H1 (cell line): Measurements from ENCODE around the gene TNP2. TPM values are rescaled to one million over a fixed set of nuclear protein-coding genes. Genes with fewer than 3 reads are reported as not detected.

Source experiments
- CTCF ChIA-PET: fragments of 300-600 bp; sonication (Branson Sonifier 250); formaldehyde crosslinking; loops from one replicate; lab custom pipeline; 2021; ENCODE audit not compliant: partially characterized antibody; lab: Charles Lee
- POLR2A ChIA-PET: fragments of 300-600 bp; sonication (Branson Sonifier 250); formaldehyde crosslinking; loops from one replicate; lab custom pipeline; 2021; ENCODE audit warnings: inconsistent platforms; ENCODE audit not compliant: partially characterized antibody; lab: Charles Lee
- DNase-seq, 2 experiments: peaks; one replicate each; pipeline versions ENCODE4 v3.0.0 to v3.0.0-alpha.2; 2010 to 2022; ENCODE audit warnings: low spot score in 2 of 2, low read depth in 1 of 2, mixed read lengths in 1 of 2
- FAIRE-seq: peaks from 2 replicates; lab custom pipeline; 2011; peaks lifted over from hg19 to GRCh38; lab: Jason Lieb, UNC
- H2AFZ ChIP-seq: 2 replicates; pipeline ENCODE4 v1.8.1; 2012; ENCODE audit warnings: low read length, inconsistent platforms
- H2AK5ac ChIP-seq: 2 replicates; pipeline ENCODE4 v1.6.1; 2013; ENCODE audit warnings: low read depth, low read length
- H2BK120ac ChIP-seq: replicated peaks from 2 replicates; pipeline ENCODE3; 2013; ENCODE audit warnings: low read depth, low read length, inconsistent platforms
- H2BK12ac ChIP-seq: 2 replicates; pipeline ENCODE4 v1.6.1; 2013; ENCODE audit warnings: low read depth, low read length
- H2BK15ac ChIP-seq: 2 replicates; pipeline ENCODE4 v1.6.1; 2013; ENCODE audit warnings: low read length
- H2BK20ac ChIP-seq: 2 replicates; pipeline ENCODE4 v1.6.1; 2013; ENCODE audit warnings: low read length
- H2BK5ac ChIP-seq: 2 replicates; pipeline ENCODE4 v1.6.1; 2013; ENCODE audit warnings: low read depth, low read length
- H3K14ac ChIP-seq: 2 replicates; pipeline ENCODE4 v1.6.1; 2013; ENCODE audit warnings: inconsistent platforms; ENCODE audit not compliant: insufficient read length
- H3K18ac ChIP-seq: 2 replicates; pipeline ENCODE4 v1.6.1; 2013; ENCODE audit warnings: low read length; ENCODE audit errors: extremely low read depth
- H3K23ac ChIP-seq: 2 replicates; pipeline ENCODE4 v1.6.1; 2013; ENCODE audit warnings: inconsistent platforms; ENCODE audit not compliant: insufficient read length
- H3K23me2 ChIP-seq: 2 replicates; pipeline ENCODE4 v1.6.1; 2013; ENCODE audit warnings: low read depth, low read length
- H3K27ac ChIP-seq: 2 replicates; pipeline ENCODE4 v1.6.1; 2011; ENCODE audit warnings: low read depth, low read length, inconsistent platforms
- H3K27me3 ChIP-seq, 4 experiments: replicated peaks in 1 of 4; 1 replicate in 1 of 4; 2 replicates in 3 of 4; pipeline versions ENCODE4 v1.6.1 to v1.8.1; 2011 to 2013; ENCODE audit warnings: low read length in 3 of 4, mild to moderate bottlenecking in 3 of 4, inconsistent platforms in 2 of 4, mixed read lengths in 2 of 4, moderate library complexity in 1 of 4; ENCODE audit not compliant: control insufficient read depth in 3 of 4, insufficient read depth in 3 of 4; ENCODE audit errors: extremely low read depth in 1 of 4
- H3K36me3 ChIP-seq, 4 experiments: 2 replicates each; pipeline versions ENCODE4 v1.6.1 to v1.8.1; 2011 to 2013; ENCODE audit warnings: mild to moderate bottlenecking in 4 of 4, low read length in 3 of 4, moderate library complexity in 2 of 4, control low read depth in 1 of 4, inconsistent platforms in 1 of 4; ENCODE audit not compliant: insufficient read depth in 4 of 4, control insufficient read depth in 2 of 4
- H3K4ac ChIP-seq: replicated peaks from 2 replicates; pipeline ENCODE3; 2013; ENCODE audit warnings: low read length, low read depth, mixed read lengths, inconsistent platforms; ENCODE audit not compliant: insufficient read length
- H3K4me1 ChIP-seq, 4 experiments: replicated peaks in 1 of 4; 1 replicate in 1 of 4; 2 replicates in 3 of 4; pipeline versions ENCODE4 v1.6.1 to v1.8.1; 2011 to 2013; ENCODE audit warnings: low read length in 3 of 4, inconsistent platforms in 2 of 4, mixed read lengths in 1 of 4; ENCODE audit not compliant: insufficient read depth in 4 of 4, control insufficient read depth in 3 of 4
- H3K4me2 ChIP-seq, 2 experiments: 2 replicates each; pipeline versions ENCODE4 v1.6.1 to v1.8.1; 2011 to 2013; ENCODE audit warnings: low read depth in 2 of 2, low read length in 2 of 2, control low read depth in 1 of 2, inconsistent platforms in 1 of 2, mild to moderate bottlenecking in 1 of 2; ENCODE audit not compliant: insufficient read depth in 1 of 2
- H3K4me3 ChIP-seq, 4 experiments: fragments of 200-600, 300-600 bp in 1 of 4; sonication (generic), shearing (Covaris generic), sonication (Bioruptor Twin) in 1 of 4; 2 replicates each; pipeline versions ENCODE4 v1.5.1 to v1.8.1; 2011 to 2016; ENCODE audit warnings: low read length in 4 of 4, low read depth in 3 of 4, control low read depth in 2 of 4, inconsistent platforms in 2 of 4, mild to moderate bottlenecking in 2 of 4, mixed read lengths in 1 of 4, moderate library complexity in 1 of 4; ENCODE audit not compliant: insufficient read depth in 2 of 4; ENCODE audit errors: extremely low read depth in 1 of 4
- H3K56ac ChIP-seq: replicated peaks from 2 replicates; pipeline ENCODE3; 2013; ENCODE audit warnings: low read depth, mild to moderate bottlenecking, mixed read lengths, low read length, inconsistent platforms; ENCODE audit not compliant: insufficient read length
- H3K79me1 ChIP-seq: 2 replicates; pipeline ENCODE4 v1.6.1; 2013; ENCODE audit warnings: low read depth, low read length, control low read depth
- H3K79me2 ChIP-seq, 2 experiments: 2 replicates each; pipeline versions ENCODE4 v1.6.1 to v1.8.1; 2012 to 2013; ENCODE audit warnings: low read length in 2 of 2, mild to moderate bottlenecking in 2 of 2, inconsistent platforms in 1 of 2; ENCODE audit not compliant: insufficient read depth in 2 of 2, control insufficient read depth in 1 of 2
- H3K9ac ChIP-seq, 4 experiments: replicated peaks in 1 of 4; 1 replicate in 1 of 4; 2 replicates in 3 of 4; pipeline versions ENCODE4 v1.6.1 to v1.8.1; 2011 to 2013; ENCODE audit warnings: low read depth in 3 of 4, low read length in 3 of 4, control low read depth in 2 of 4, mild to moderate bottlenecking in 2 of 4, moderate library complexity in 2 of 4, inconsistent platforms in 1 of 4; ENCODE audit errors: extremely low read depth in 1 of 4
- H3K9me3 ChIP-seq, 2 experiments: 2 replicates each; pipeline versions ENCODE4 v1.6.1 to v1.8.1; 2012 to 2013; ENCODE audit warnings: mild to moderate bottlenecking in 2 of 2, moderate library complexity in 2 of 2, control low read depth in 1 of 2, inconsistent platforms in 1 of 2, low read depth in 1 of 2, low read length in 1 of 2, mixed read lengths in 1 of 2; ENCODE audit not compliant: insufficient read depth in 2 of 2
- H4K20me1 ChIP-seq, 2 experiments: replicated peaks in 1 of 2; 2 replicates each; pipeline versions ENCODE3 to v1.8.1; 2011 to 2013; ENCODE audit warnings: inconsistent platforms in 2 of 2, low read length in 2 of 2, mild to moderate bottlenecking in 1 of 2; ENCODE audit not compliant: insufficient read depth in 2 of 2, control insufficient read depth in 1 of 2
- H4K5ac ChIP-seq: 2 replicates; pipeline ENCODE4 v1.6.1; 2013; ENCODE audit warnings: low read length, low read depth, mixed read lengths, inconsistent platforms; ENCODE audit not compliant: insufficient read length
- H4K8ac ChIP-seq: 2 replicates; pipeline ENCODE4 v1.8.0; 2013; ENCODE audit warnings: mild to moderate bottlenecking, moderate library complexity, low read length, inconsistent platforms; ENCODE audit not compliant: insufficient read depth; ENCODE audit errors: extremely low read depth
- H4K91ac ChIP-seq: replicated peaks from 2 replicates; pipeline ENCODE3; 2013; ENCODE audit warnings: low read length, mixed read lengths, inconsistent platforms; ENCODE audit not compliant: insufficient read length
- CEBPB ChIP-seq: IDR thresholded peaks from 2 replicates; pipeline ENCODE4 v1.6.1; 2012; ENCODE audit warnings: low read depth, low read length
- CTCF ChIP-seq, 3 experiments: IDR thresholded peaks; 1 replicate in 2 of 3; 2 replicates in 1 of 3; pipeline versions ENCODE4 v1.5.1 to v1.6.1; 2011; ENCODE audit warnings: low read length in 3 of 3, mild to moderate bottlenecking in 3 of 3, inconsistent platforms in 2 of 3, low read depth in 1 of 3, moderate library complexity in 1 of 3; ENCODE audit not compliant: insufficient read depth in 1 of 3; ENCODE audit errors: control extremely low read depth in 1 of 3
- KDM5A ChIP-seq: fragments of 200-600 bp; IDR thresholded peaks from 2 replicates; pipeline ENCODE4 v1.7.1; 2012; ENCODE audit warnings: mild to moderate bottlenecking, low read length, inconsistent platforms, mixed read lengths
- NRF1 ChIP-seq: IDR thresholded peaks from 2 replicates; pipeline ENCODE4 v1.6.1; 2011; ENCODE audit warnings: mild to moderate bottlenecking, low read depth, low read length, improper control_type of control experiment
- POU5F1 ChIP-seq: IDR thresholded peaks from 2 replicates; pipeline ENCODE4 v1.6.1; 2011; ENCODE audit warnings: low read depth, mild to moderate bottlenecking, low read length, moderate library complexity
- RAD21 ChIP-seq, 2 experiments: IDR thresholded peaks in 1 of 2; conservative IDR thresholded peaks in 1 of 2; 2 replicates each; pipeline ENCODE4 v1.6.1; 2011; ENCODE audit warnings: low read depth in 2 of 2, low read length in 2 of 2, improper control_type of control experiment in 1 of 2, inconsistent platforms in 1 of 2, mild to moderate bottlenecking in 1 of 2, moderate library complexity in 1 of 2
- TAF7 ChIP-seq: optimal IDR thresholded peaks from 2 replicates; pipeline ENCODE3; 2011; ENCODE audit warnings: low read depth, mild to moderate bottlenecking, inconsistent platforms, low read length, moderate library complexity, borderline replicate concordance
- WGBS, 2 experiments: shearing (Covaris generic) in 1 of 2; methylation state at CpG; one replicate each; pipeline versions ENCODE4 v1.1.6 to v1.1.7; 2013 to 2015; ENCODE audit warnings: low lambda C conversion rate in 2 of 2, mixed read lengths in 2 of 2, inconsistent platforms in 1 of 2, low coverage in 1 of 2, missing lambda C conversion rate in 1 of 2; ENCODE audit not compliant: insufficient replicate concordance in 2 of 2, insufficient coverage in 1 of 2, insufficient read length in 1 of 2; ENCODE audit errors: extremely low coverage in 1 of 2, missing lambda C conversion rate in 1 of 2; 5-methylcytosine and 5-hydroxymethylcytosine counted together
- polyA plus RNA-seq, 7 experiments: library from polyadenylated mRNA; depleted of rRNA in 3 of 7; stranded (reverse) in 5 of 7; unstranded in 2 of 7; fragments of >200 nt in 5 of 7; fragments of 200-250 nt in 2 of 7; gene quantifications; 1 replicate in 5 of 7; 2 replicates in 1 of 7; 4 replicates in 1 of 7; pipeline versions ENCODE4 v1.2.1 to v1.2.3, GENCODE V29; 2011 to 2013; ENCODE audit warnings: missing spikeins in 2 of 7, mixed read lengths in 2 of 7
- total RNA-seq: library from RNA; stranded (reverse); fragmentation: NEBNext Ultra II Directional; extraction: Animal tissue kit (Norgen Biotek cat#: 25700); gene quantifications from 2 replicates; pipeline ENCODE4 v1.2.1, GENCODE V29; 2021

Gene TNP2
- total and polyA plus RNA-seq, 2 of the 8 experiments (the other 6 are each of a cell fraction or from before 2014, with no cell fraction given): not detected

GRCh38 chr16:11283820-11284248 is 14.7 kb upstream of the TNP2 start:
- Histone ChIP-seq H4K91ac (no peak overlapping the region), H3K9ac (no peak overlapping the region), H3K4me1 (peaks cover 0 to 5% (median 1%) of the 10 kb centered on the region in 4 experiments; a peak in 2 of 7 replicates), H2BK120ac (no peak overlapping the region), H3K9me3 (no peaks in the 10 kb centered on the region; a peak in 1 of 4 replicates), H2AFZ (no peak overlapping the region), H3K18ac (no peak overlapping the region; the same call in 1 of the 2 replicates), H2BK5ac (no peak overlapping the region; the same call in 1 of the 2 replicates), H3K79me1 (no peaks in the 10 kb centered on the region), H3K79me2 (no peaks in the 10 kb centered on the region), H4K5ac (no peak overlapping the region), H3K36me3 (no peaks in the 10 kb centered on the region), H3K23ac (no peak overlapping the region), H3K4ac (no peak overlapping the region), H3K27me3 (no peaks in the 10 kb centered on the region), H2BK20ac (peak overlapping the region; percentile 13; the same call in 1 of the 2 replicates), H2AK5ac (no peak overlapping the region), H3K23me2 (no peaks in the 10 kb centered on the region), H3K14ac (no peak overlapping the region), H3K27ac (no peak overlapping the region), H3K4me3 (no peak overlapping the region), H2BK12ac (peak overlapping the region; percentile 29; the same call in 1 of the 2 replicates), H2BK15ac (peak overlapping the region; percentile 83; the same call in 1 of the 2 replicates), H3K56ac (no peak overlapping the region), H4K8ac (no peak overlapping the region), H4K20me1 (no peaks in the 10 kb centered on the region), H3K4me2 (no peak overlapping the region)
- WGBS, 2 experiments: 89% methylated on average over 4 of the region's 4 CpGs; no CpG with 5 or more reads in 1 of the 2 experiments
- no peak for DNase-seq
- TF ChIP-seq TAF7: no peak
- TF ChIP-seq RAD21 (IDR thresholded peaks at IDR 0.05 in 1 of 2, conservative IDR thresholded peaks at IDR 0.05 in 1 of 2; ENCODE audit: low read depth in 2 of 2, low read length in 2 of 2): peak in 1 of 2 experiments; percentile 16; a peak in 1 of 4 replicates
- TF ChIP-seq POU5F1: no peak
- peak; percentile 51; the same call in 1 of the 2 replicates for TF ChIP-seq CEBPB
- TF ChIP-seq KDM5A: no peak
- TF ChIP-seq NRF1: 0 out of 2 replicates have a peak, but pooled peaks have one; percentile 3
- TF ChIP-seq CTCF (IDR thresholded peaks at IDR 0.05; ENCODE audit: control extremely low read depth in 1 of 3, insufficient read depth in 1 of 3, low read depth in 1 of 3, low read length in 3 of 3): peak in 1 of 3 experiments; percentile 7; a peak in 1 of 4 replicates
- FAIRE-seq: no peak
- ChIA-PET CTCF (interaction anchor here (0.9 to 2.5 kb wide), 12 partner anchors 11 to 181 kb away, joined by 3 to 12 read pairs (median 4); partner anchors contain the start of genes PRM3, SOCS1 and TNP2), POLR2A (interaction anchor here (0.6 to 3.5 kb wide), 5 partner anchors 8 to 31 kb away, joined by 3 to 14 read pairs (median 4); partner anchors contain the start of gene SOCS1)
